ENCODE data around the gene YTHDC2.

The YTHDC2 gene

DNA sequence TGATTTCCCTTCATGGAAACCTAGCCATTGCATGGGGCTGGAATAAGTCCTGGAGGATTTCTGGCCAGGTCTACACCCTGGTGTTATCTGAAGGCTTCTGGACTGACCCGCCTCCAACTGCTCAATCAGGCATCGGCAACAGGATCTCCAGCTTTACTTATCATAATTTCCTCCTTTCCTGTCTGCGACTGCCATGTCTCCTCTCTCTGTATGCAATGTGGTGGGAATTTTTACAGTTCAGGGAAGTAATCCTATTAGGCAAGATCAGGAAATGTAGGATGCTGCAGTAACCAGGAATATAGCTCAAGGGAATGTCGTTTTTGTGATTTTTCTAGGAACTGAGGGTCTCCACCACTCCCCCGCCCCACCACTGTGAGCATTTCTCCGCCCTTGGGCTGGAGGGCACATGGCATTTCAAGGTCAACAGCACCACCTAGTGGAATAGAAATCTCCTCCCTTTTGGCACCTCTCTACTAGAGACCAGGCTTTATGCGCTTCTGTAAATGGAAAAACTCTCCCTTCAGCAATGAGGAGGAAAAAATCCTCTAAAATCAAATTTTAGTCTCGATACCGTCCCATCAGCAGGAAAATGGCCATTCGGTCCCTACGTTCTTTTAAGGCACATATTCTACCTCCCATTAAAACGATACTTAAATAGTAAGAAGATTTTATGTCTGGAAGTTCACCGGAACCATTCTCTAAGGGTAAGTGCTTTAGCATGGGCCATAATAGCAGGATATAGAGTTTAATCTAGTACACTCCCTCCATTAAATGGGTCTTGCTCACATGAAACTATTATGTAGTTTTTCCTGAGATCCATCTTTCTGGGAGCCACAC is 93.0 kb downstream of the YTHDC2 start:
- ATAC-seq (peak; percentile 81), DNase-seq (peak; percentile 35)

DNA sequence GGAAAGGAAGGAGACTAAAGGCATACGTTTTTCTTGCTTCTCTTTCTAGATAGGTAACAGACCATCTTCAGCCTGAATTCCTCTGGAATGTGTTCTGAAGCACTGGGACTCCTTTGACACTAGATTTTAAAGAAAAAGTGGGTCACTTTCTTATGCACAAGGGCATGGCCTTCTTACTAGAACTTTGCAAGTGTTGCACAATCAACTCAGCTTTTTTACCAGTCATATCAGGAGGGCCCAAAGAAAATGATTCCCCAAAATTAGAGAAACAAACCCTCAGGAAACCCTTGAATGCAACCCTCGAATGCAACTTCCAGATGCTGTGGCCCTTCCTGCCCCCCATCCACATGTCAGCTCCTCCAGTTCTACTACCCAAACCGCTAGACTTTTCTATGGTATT is 93.9 kb downstream of the YTHDC2 start:
- ATAC-seq: no peak
- DNase-seq: no peak

DNA sequence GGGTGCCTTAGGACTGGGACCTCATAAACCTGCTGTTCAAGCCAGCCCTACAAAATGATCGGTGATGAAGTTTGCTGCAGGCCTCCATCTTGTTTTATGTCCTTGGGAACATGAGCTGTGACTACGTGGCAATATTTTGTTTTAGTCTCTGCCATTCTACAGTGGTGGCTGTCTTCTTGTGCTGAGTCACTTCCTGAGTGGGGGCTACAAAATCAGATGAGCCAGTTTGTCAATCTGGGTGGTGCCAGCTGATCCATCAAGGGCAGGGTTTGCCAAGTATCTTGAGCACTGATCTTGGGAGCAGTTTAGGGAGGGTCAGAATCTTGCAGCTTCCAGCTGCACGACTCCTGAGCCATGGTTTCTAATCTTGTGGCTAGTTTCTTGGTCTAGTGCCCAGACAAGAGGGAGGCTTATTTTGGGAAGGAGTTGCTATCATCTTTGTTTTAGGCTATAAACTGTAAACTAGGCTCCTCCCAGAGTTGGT is 94.7 kb downstream of the YTHDC2 start:
- ATAC-seq (no peak), DNase-seq (no peak)

DNA sequence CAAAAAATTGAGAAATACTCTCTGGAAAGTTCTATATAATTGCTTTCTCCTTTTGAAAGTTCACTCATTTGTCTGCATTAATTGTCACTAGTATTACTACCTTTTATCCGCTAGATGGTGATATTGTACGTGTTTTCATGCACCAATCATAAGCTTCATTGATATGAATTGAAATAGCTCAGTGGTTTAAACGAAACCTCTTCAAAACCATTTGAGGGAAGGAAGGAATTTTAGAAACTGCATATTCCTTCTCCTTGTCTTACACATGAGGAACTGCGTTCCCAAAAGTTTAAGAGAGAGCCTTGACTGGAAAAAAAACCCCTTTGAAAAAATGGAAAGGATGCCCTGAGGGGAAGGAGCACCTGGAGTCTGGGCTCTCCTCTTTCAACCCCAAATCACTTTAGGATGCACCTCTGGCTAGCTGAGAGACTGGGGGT is 98.6 kb downstream of the YTHDC2 start:
- ATAC-seq (no peak), DNase-seq (no peak)

DNA sequence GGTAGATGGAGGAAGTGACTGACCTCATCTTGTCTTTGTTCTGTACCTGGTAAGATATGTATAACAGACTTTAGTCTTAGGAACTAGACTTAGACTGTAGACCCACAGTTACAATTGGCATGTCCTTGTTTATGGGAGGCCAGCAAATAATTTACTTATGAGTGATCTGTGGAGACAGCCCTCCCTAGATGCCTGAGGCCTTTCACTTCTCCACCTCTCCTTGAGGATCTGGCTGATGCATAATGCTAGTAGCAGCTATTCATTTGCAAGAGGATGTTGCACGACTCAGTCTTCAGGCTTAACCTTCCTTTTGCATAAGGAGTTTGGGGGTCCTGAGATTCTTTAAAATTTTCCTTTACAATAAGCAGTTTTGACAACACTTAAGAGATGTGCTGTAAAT is 100.7 kb downstream of the YTHDC2 start:
- ATAC-seq: no peak
- no peak for DNase-seq

DNA sequence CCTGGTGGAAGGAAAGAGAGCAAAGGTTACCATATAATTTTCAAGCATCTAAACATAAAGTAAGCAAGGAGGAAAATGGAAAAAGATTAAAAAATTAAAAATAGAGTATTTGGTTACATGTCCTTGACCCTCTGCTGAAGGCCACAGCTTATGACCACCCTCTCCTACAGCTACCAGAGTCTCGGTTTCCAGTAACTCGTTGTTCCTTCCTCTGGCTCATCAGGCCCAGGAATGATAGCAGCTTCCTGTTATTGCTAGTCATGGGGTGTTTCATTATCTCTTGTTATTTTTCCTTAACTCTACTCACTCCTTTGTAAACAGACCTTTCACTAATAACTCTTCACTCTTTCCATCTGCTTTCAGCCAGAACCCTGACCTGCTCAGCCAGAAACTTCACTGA is 102.2 kb downstream of the YTHDC2 start:
- ATAC-seq (no peak), DNase-seq (no peak)

DNA sequence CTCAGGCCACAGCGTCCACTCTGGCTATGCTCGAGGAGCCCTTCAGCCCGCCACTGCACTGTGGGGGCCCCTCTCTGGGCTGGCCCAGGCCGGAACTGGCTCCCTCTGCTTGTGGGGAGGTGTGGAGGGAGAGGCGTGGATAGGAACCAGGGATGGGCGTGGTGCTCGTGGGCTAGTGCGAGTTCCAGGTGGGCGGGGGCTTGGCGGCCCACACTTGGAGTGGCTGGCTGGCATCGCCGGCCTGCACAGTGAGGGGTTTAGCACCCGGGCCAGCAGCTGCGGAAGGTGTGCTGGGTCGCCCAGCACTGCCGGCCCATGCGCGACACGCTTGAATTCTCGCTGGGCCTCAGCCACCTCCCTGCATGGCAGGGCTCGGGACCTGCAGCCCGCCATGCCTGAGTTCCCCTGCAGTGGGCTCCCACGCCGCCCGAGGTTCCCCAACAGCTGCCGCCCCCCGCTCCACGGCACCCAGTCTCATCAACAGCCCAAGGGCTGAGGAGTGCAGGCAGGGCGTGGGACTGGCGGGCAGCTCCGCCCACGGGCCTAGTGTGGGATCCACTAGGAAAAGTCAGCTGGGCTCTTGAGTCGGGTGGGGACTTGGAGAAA is 103.8 kb downstream of the YTHDC2 start:
- DNase-seq (no peak), ATAC-seq (no peak)

DNA sequence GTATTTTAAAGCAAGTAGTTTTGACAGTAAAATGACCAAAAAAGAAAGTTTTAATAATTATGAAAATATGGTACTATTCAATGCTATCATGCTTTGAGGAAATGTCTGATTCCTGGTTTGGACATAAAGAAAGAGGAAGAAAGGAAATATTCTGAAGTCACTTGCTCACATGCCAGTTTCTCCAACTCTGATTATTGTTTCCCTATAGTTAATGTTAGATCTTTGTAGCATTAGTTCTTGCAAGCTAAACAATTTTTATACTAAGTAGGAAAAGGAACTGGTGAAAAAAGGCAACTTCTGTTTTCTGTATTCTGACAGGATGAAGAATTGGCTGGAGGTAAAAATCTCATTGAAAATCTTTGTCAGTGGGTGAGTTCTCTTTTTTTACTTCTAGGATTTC is 119.5 kb downstream of the YTHDC2 start:
- DNase-seq: no peak
- no peak for ATAC-seq

DNA sequence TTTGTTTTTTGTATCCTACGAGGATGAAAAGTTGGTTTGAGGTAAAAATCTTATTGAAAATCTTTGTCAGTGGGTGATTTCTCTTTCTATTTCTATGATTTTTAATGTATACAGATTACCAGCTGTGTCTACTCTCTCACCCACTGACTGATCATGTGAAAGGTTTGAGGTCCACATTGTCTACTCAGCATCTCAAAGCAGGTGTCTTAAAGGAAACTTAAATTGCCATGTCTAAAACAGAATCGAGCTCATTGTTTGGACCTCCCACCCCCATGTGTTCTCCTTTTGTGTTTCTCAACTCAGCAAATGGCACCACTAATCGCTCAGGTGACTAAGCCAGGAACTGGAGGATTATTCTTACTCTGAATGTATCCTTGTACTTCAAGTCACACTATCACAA is 121.5 kb downstream of the YTHDC2 start:
- no peak for DNase-seq
- ATAC-seq: no peak

DNA sequence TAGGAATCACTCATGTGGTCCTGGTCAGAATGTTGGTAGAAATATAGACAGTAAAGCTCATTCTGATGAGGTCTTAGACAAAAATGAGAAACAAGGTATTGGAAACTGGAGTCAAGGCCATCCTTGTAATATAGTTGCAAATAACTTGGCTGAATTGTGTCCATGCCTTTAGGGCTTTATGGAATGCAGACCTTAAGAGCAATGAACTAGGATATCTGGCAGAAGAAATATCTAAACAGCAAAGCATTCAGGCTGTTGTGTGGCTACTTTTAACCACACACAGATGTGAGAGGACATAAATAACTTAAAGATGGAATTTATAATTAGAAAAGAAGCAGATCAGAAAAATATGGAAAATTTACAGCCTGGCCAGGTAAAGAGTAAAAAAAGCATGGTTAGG is 128.2 kb downstream of the YTHDC2 start:
- DNase-seq (no peak), ATAC-seq (no peak)

All from stimulated activated naive CD8-positive, alpha-beta T cell treated with anti-CD3 and anti-CD28 coated beads, Interleukin-15, Interleukin-2, amounts not matched to agents 100 U/mL and 50 U/mL, for 24 hours (primary cell).